ENCODE data around the gene LRCH4. TPM values are rescaled to one million over a fixed set of nuclear protein-coding genes. Genes with fewer than 3 reads are reported as not detected.

The LRCH4 gene
- polyA plus RNA-seq, 1 experiment: 20.0 TPM

DNA sequence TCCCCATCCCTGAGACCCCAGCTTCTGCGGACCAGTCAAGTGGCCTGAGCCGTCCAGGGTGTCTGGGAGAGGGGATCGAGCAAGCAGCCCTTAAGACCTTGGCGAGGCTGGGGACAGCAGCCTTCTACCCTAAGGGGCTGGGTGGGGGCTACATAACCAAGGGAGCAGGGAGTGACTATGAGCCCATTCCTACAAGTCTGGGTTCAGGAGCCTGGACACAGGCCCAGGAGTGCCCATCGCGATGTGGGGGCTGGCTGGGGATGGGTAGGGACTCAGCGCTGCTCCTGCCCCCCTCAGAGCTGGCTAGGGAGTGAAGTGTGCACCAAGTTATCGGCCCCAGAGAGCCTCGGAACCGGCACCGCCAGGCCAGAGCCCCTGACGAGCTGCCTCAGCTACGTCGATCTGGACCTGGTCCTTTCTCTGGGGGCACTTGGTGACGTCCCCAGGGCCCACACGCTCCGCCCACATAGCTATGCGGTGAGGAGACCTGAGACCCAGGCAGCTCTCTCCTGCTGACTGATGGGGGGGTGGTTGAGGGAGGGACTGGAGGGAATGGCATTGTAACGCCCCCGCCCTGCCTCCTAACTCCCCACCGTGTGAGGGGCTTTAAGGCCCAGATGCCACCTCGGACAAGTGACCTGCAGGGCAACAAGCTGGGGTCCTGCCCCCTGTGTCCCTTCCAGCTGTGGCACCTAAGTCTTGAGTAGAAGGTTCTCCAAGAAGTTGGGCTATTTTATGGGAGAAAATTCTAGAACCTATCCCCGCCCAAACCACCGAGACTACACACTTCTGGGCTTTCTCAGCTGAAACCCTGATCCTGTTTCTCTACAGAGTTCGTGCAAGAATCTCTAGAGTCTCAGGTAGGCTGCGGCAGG, 14.7 kb downstream of the LRCH4 start:
- TF ChIP-seq CTCF (IDR thresholded peaks at IDR 0.05; ENCODE audit: insufficient read depth, low read depth, low read length): no peak
- DNase-seq (ENCODE audit: low read depth): no peak
- Histone ChIP-seq H3K4me3 (ENCODE audit: low read depth, low read length) (no peak overlapping the region), H3K36me3 (ENCODE audit: control insufficient read depth, insufficient read depth, low read length) (peaks cover 13% of the 10 kb centered on the region), H3K27me3 (ENCODE audit: control insufficient read depth, insufficient read depth, low read length) (no peaks in the 10 kb centered on the region)
- ChIA-PET CTCF (interaction anchor here (0.6 to 1.6 kb wide), 4 partner anchors 11 to 152 kb away, joined by 3 to 7 read pairs (median 4); partner anchors contain the start of gene FBXO24), POLR2A (interaction anchor here (0.6 kb wide), 1 partner anchor 15 kb away, joined by 3 read pairs; the partner anchor contains the start of gene FBXO24)

GRCh38 chr7:100568896-100569844, 16.8 kb downstream of the LRCH4 start:
- Histone ChIP-seq H3K27me3 (ENCODE audit: control insufficient read depth, insufficient read depth, low read length) (no peaks in the 10 kb centered on the region), H3K4me3 (ENCODE audit: low read depth, low read length) (no peak overlapping the region), H3K36me3 (ENCODE audit: control insufficient read depth, insufficient read depth, low read length) (no peaks in the 10 kb centered on the region)
- POLR2A ChIA-PET: interaction anchor here (0.6 kb wide), 1 partner anchor 15 kb away, joined by 3 read pairs; no protein-coding TSS in a partner anchor
- CTCF ChIA-PET: interaction anchor here (1.2 to 15.0 kb wide), 4 partner anchors 9 to 121 kb away, joined by 3 to 162 read pairs (median 7); partner anchors contain the start of gene GIGYF1
- no peak for DNase-seq (ENCODE audit: low read depth)
- peak; percentile 44 for TF ChIP-seq CTCF (IDR thresholded peaks at IDR 0.05; ENCODE audit: insufficient read depth, low read depth, low read length)

- TF ChIP-seq CTCF (IDR thresholded peaks at IDR 0.05; ENCODE audit: insufficient read depth, low read depth, low read length): no peak
- POLR2A ChIA-PET: interaction anchor here (0.6 kb wide), 1 partner anchor 16 kb away, joined by 3 read pairs; no protein-coding TSS in a partner anchor
- Histone ChIP-seq H3K4me3 (ENCODE audit: low read depth, low read length) (no peak overlapping the region), H3K27me3 (ENCODE audit: control insufficient read depth, insufficient read depth, low read length) (no peaks in the 10 kb centered on the region), H3K36me3 (ENCODE audit: control insufficient read depth, insufficient read depth, low read length) (no peaks in the 10 kb centered on the region)
- DNase-seq (ENCODE audit: low read depth): no peak
- CTCF ChIA-PET: interaction anchor here (1.2 to 15.0 kb wide), 5 partner anchors 8 to 122 kb away, joined by 3 to 162 read pairs (median 5); partner anchors contain the start of gene GIGYF1
Measured at GRCh38 chr7:100568176-100568895, 17.6 kb downstream of the LRCH4 start.

- Histone ChIP-seq H3K27me3 (ENCODE audit: control insufficient read depth, insufficient read depth, low read length) (no peaks in the 10 kb centered on the region), H3K4me3 (ENCODE audit: low read depth, low read length) (no peak overlapping the region), H3K36me3 (ENCODE audit: control insufficient read depth, insufficient read depth, low read length) (no peaks in the 10 kb centered on the region)
- CTCF ChIA-PET: interaction anchor here (1.1 to 15.0 kb wide), 4 partner anchors 10 to 123 kb away, joined by 3 to 162 read pairs (median 4); partner anchors contain the start of gene GIGYF1
- no peak for TF ChIP-seq CTCF (IDR thresholded peaks at IDR 0.05; ENCODE audit: insufficient read depth, low read depth, low read length)
- POLR2A ChIA-PET: no interaction called here
- no peak for DNase-seq (ENCODE audit: low read depth)
Measured at GRCh38 chr7:100567751-100568175, 18.2 kb downstream of the LRCH4 start.

Measured in BJ (cell line).